Measurements from ENCODE around the gene ATP6V0E1. TPM values are rescaled to one million over a fixed set of nuclear protein-coding genes. Genes with fewer than 3 reads are reported as not detected.

Gene ATP6V0E1
- total and polyA plus RNA-seq, 2 experiments from 2014 or later, result 75.9 to 250 TPM

- TF ChIP-seq ETS1 (IDR thresholded peaks at IDR 0.05) (no peak), ZNF114 (CRISPR knock-in tag; IDR thresholded peaks at IDR 0.05) (no peak), EZH2phosphoT487 (IDR thresholded peaks at IDR 0.05; ENCODE audit: unreplicated experiment) (no peak), JUNB (IDR thresholded peaks at IDR 0.05; ENCODE audit: unreplicated experiment) (no peak)
Measured at GRCh38 chr5:172988276-172988675, 4.7 kb downstream of the ATP6V0E1 start (continued).

GRCh38 chr5:172990776-172991175, 7.2 kb downstream of the ATP6V0E1 start:
- H4K20me1 ChIP-seq (replicated peaks; ENCODE audit: insufficient read depth), result peaks cover 20% of the 10 kb centered on the region
- H3F3A ChIP-seq (replicated peaks; ENCODE audit: low read depth), result no peaks in the 10 kb centered on the region
- no peaks in the 10 kb centered on the region; the same call in 1 of the 2 replicates for H3K9me2 ChIP-seq (ENCODE audit: insufficient read depth)
- ATAC-seq (no peak), DNase-seq (ENCODE audit: low spot score) (no peak)
- no peaks in the 10 kb centered on the region for H3K4me1 Mint-ChIP-seq
- H3K27me3 ChIP-seq (ENCODE audit: insufficient read depth), result no peaks in the 10 kb centered on the region
- no peak overlapping the region for H3K27ac ChIP-seq (ENCODE audit: low read depth)
- peaks cover 2% of the 10 kb centered on the region for H3K27me3 Mint-ChIP-seq (ENCODE audit: insufficient read depth, low read depth, poor library complexity)
- H3K36me3 ChIP-seq (ENCODE audit: insufficient read depth), result peaks cover 17% of the 10 kb centered on the region
- H3K4me3 ChIP-seq, result no peak overlapping the region
- 0 out of 2 replicates have a peak, but pooled peaks cover under 1% of the 10 kb centered on the region for H3K4me1 ChIP-seq (ENCODE audit: insufficient read depth)
- no peak overlapping the region for H3K4me2 ChIP-seq
- H3K9me3 Mint-ChIP-seq, result no peaks in the 10 kb centered on the region
- H3K79me2 ChIP-seq (replicated peaks; ENCODE audit: insufficient read depth), result peaks cover 67% of the 10 kb centered on the region
- peaks cover 44% of the 10 kb centered on the region for H3K36me3 Mint-ChIP-seq (ENCODE audit: low read depth)
- no peak overlapping the region for H3K4me3 Mint-ChIP-seq
- H3K27ac Mint-ChIP-seq, result no peak overlapping the region
- no peak overlapping the region for H2AFZ ChIP-seq
- TF ChIP-seq CTCF (conservative IDR thresholded peaks at IDR 0.05; ENCODE audit: low read depth in 2 of 2), result no peak
- no peak for TF ChIP-seq ZNF114 (CRISPR knock-in tag; IDR thresholded peaks at IDR 0.05)
- no peak for TF ChIP-seq JUNB (IDR thresholded peaks at IDR 0.05; ENCODE audit: unreplicated experiment)
- no peak for TF ChIP-seq ZNF462 (CRISPR knock-in tag; IDR thresholded peaks at IDR 0.05)
- no peak for TF ChIP-seq POLR2AphosphoS5 (IDR thresholded peaks at IDR 0.05; ENCODE audit: low read depth)
- TF ChIP-seq EZH2 (IDR thresholded peaks at IDR 0.05; ENCODE audit: low read depth, unreplicated experiment), result no peak
- no peak for TF ChIP-seq ZNF331 (CRISPR knock-in tag; IDR thresholded peaks at IDR 0.05; ENCODE audit: low read depth)
- TF ChIP-seq STAT1 (IDR thresholded peaks at IDR 0.05; ENCODE audit: unreplicated experiment), result no peak
- TF ChIP-seq REST (IDR thresholded peaks at IDR 0.05; ENCODE audit: unreplicated experiment), result no peak
- TF ChIP-seq EZH2phosphoT487 (IDR thresholded peaks at IDR 0.05; ENCODE audit: unreplicated experiment), result no peak
- TF ChIP-seq NANOG (IDR thresholded peaks at IDR 0.05; ENCODE audit: borderline replicate concordance), result no peak
- TF ChIP-seq CREB1 (CRISPR knock-in tag; IDR thresholded peaks at IDR 0.05; ENCODE audit: low read depth), result no peak

Data from GM23338 (cell line).